GM19397 (cell line): ENCODE results near the gene ABCG1.

Source experiments
- ATAC-seq: cut with Tn5 transposase; IDR thresholded peaks from one replicate; pipeline ENCODE4 v1.9.1; 2021; ENCODE audit warnings: mild to moderate bottlenecking, moderate library complexity; ENCODE audit not compliant: unreplicated experiment

Gene ABCG1

DNA sequence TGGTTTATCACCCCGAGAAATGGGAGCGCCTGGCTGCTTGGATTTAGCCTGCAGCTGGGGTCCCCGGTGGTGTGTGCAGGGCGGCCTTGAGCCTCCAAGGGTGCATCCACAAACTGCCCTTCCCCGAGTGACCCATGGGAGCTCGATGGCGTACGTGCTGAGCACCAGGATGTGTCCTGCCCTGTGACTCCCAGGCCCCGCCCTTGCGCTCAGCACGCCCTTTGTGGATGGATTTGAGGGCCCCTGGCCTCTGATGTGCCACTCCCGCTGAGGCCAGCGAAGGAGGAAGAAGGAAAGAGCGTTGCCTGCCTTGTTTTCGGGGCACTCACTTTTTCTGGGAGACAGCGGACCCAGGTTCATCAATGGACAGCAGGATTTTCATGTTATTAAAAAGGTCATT, 98.0 kb downstream of the ABCG1 start:
- no peak for ATAC-seq

DNA sequence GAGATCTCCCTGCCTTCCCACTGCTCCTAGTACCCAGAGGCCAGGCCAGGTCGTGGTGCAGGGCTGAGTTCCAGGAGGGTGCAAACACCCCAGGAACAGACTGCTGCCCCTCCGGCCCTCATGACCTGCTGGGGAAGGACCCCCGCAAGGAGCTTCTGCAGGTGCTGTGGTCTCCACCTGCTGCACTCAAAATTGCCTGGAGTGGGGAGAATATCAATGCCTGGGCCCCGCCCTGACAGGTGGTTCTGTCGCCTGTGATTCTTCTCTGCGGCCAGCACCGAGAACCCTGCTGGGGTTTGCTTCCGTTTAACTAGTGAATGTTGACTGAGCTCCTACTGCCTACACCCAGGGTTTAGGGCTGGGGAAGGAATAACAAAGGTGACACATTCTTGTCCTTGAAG, 98.4 kb downstream of the ABCG1 start:
- ATAC-seq, result no peak

DNA sequence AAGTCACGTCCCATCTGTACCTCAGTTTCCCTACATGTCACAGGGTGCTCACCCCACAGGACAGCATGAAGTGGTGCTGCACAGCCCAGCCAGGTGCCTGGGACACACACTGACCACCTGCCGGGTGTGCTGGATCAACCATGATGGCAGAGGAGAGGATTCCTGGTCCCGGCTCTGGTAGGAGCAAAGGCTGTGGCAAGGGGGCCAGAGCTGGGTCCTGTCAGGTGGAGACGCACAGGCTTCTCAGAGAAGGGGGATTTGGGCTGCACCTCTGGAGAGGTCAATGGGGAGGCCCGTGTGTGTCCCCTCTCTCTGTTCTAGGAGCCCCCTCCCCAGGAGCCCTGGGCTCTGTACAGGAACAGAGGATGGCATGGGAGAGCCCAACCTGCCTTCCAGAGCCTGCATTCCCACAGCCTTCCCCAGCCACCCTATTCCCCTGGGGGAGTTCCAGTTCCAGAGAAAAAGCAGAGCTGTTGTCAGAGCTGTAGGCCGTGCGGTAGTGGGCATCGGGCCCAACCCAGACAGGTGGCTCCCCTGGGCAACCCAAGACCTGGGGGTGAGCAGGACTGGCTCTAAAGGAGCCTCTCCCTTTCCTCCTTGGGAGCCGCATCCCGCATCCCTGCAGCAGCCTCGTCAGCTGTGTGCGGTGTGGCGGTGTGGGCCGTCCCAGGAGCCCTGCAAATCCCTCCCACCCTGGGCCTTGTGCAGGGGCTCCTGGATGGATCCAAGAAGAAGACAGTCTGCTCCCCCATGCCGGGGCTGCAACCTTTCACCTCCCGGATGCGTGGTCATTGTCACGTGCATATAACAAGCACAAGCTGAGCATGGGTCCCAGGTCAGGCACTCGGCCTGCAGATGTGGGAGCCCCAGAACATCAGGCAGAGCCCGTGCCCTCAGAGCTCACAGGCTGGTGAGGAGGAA, 99.1 kb downstream of the ABCG1 start:
- ATAC-seq, result no peak

DNA sequence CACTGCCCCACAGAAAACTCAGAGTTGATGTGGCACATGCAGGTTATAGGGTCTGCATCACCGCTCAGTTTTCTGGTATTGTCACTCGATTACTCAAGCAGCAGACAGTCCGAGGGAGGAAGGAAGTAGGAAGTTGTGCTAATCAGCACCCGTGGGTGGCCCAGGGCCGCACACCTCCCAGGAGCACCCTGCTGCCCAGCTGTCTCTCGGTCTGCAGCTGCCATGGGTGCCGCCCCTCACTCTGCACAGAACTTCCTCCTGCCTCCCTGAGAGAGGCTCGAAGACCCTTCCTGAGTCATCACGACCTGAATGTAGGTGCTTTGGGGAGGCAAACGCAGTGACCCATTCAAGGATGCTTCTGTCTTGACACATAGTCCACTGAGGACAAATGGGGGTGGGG, 100.4 kb downstream of the ABCG1 start:
- no peak for ATAC-seq

DNA sequence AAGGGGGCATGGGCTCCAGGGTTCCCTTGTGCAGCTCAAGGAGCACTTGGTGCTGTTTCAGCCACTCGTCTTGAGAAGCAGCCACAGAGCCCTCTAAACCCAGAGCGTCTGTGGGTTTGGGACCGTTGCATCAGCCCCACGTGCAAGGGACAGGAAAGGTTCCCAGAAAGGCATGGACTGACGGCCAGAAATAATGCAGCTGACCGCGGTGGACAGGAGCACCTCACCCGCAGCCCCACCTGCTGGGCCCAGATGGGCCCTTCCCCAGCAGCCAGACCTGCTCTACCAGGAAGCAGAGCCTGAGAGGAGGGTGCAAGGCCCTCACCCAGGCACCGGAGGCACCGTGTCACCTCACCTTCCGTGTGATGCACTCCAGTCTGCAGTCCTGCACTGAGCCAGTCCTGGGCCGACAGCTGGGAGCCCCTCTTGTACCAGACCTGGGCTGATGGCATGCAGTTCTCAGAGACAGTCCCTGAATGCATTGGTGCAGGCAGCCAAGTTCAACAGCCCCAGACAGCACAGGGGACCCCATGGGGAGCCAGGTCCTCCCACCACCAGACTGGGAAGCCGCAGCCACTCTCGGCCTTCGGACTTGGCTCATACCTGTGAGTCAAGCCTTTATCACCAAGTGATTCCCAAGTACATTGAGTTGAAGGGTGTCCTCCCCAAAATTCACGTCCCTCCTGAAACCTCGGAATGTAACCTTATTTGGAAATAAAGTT, 101.1 kb downstream of the ABCG1 start:
- no peak for ATAC-seq

DNA sequence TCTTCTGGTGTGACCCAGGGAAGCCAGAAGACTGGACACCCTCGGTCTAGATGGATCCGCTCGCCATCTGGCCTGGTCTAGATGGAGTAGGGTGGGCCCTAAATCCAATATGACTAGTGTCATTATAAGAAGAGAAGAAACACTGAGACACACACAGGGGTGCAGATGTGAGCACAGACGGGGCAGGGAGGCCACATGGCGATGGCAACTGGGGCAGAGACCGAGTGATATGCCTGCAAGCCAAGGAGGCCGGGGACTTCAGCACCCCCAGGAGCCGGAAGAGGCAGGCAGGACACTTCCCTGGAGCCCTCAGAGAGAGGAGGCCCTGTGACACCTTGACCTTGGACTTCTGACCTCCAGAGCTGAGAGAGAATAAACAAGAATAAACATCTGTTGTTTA, 101.9 kb downstream of the ABCG1 start:
- no peak for ATAC-seq

DNA sequence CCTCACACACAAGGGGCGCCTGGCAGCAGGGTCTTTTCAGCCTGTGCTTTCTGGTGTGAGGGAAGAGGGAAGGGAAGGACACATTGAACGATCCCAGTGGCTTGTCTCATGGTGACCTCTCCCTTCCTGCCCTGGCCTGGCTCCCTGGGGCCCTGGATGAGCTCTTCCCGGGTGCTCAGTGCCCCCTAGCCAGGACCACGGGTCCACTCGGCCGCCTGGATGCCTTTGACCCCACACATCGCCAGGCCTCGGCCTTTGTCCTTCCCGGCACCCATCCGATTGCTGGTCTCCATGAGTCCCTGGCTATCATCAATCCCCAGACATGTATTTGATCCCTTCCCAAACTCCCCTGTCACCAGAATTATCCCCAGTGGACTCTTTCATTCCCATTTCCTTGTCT, 102.3 kb downstream of the ABCG1 start:
- ATAC-seq, result no peak

DNA sequence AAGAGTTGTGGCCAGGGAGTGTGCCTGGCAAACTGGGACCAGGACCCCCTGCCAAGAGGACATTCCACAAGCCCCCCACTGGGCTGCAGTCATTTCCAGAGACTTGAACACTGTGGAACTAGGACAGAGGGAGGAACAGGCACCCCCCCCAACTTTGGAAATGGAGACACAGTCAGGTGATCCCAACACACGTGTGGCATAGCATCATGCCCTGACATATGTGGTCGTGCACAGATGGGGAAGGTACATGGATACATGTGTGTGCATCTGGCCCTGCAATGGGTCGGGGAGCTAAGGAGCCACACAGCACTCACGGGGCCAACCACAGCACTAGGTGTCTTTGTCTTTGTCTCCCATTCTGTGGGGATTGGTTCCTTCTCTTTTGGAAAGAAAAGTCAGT, 102.9 kb downstream of the ABCG1 start:
- ATAC-seq, result no peak

DNA sequence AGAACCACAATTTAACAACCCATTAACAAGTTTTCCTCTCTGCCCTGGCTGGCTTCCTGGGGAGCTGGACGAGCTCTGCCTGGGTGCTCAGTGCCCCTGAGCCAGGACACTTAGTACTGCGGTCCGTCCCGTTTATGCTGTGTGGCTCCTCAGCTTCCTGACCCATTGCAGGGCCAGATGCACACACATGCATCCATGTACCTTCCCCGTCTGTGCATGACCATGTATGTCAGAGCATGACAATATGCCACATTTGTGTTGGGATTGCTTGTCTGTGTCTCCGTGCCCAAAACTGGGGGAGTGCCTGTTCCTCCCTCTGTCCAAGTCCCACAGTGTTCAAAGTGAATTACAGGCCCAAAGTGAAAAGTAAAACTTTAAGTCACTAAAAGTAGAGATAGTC, 106.0 kb downstream of the ABCG1 start:
- ATAC-seq, result no peak

DNA sequence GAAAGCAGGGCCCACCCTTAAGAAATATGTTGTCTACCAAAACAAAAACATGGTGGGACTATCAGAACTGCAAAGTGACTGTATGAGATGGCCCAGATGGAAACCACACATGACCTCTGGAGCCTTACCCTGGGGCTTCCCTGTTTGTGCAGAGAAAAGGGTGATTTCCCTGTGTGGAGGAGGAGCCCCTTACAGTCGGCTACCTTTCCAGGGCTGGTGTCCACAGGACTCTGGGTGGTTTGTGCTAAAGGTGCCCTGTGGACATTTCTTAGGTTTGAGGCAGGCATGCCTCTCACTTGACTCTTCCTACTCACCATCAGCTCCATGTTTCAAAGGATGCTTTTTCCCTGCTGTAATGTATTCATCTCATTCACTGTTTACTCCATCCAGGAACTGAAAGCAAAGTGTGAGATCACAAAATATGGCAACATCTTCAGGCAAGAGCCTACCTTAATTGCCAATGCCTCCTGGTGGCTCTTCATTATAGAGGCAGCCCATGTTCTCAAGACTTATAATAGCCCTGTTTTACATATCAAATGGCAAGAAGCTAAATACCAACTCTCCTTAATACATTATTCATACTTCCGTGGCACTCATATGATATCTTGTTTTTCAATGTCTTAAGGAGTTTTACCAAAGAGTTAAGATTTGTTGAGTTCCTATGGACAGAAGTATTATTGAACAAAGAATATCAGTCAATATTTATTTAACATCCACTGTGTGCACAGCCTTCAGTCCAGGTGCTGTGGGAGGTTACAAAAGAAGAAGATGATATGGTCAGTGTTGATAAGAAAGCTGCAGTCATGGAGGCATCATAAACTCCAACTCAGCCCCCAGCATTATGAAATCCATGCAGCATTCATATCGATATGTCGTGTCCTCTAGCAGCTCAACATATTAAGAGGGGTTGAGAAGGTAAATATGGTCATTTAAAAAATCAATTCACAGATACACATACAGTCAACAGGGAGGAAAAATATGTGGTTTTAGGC, 111.7 kb downstream of the ABCG1 start:
- no peak for ATAC-seq

DNA sequence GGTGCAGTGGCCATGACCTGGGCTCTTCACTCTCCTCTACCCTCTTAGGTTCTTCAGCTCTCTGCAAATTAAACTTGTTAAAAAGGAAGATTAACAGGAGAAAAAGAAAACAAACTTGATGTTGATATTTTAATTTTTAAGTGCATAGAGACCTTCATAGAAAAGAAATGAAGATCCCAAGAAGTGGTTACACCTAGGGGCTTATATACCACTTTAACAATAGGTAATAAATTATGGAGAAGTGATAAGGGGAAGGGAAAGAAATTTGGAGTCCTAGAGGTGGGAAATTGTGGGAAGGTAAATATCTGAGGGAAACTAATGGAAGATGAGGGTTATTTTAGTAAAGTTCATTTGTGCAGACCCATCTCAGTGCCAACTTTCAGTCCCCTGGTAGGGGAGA, 112.7 kb downstream of the ABCG1 start:
- ATAC-seq, result no peak

DNA sequence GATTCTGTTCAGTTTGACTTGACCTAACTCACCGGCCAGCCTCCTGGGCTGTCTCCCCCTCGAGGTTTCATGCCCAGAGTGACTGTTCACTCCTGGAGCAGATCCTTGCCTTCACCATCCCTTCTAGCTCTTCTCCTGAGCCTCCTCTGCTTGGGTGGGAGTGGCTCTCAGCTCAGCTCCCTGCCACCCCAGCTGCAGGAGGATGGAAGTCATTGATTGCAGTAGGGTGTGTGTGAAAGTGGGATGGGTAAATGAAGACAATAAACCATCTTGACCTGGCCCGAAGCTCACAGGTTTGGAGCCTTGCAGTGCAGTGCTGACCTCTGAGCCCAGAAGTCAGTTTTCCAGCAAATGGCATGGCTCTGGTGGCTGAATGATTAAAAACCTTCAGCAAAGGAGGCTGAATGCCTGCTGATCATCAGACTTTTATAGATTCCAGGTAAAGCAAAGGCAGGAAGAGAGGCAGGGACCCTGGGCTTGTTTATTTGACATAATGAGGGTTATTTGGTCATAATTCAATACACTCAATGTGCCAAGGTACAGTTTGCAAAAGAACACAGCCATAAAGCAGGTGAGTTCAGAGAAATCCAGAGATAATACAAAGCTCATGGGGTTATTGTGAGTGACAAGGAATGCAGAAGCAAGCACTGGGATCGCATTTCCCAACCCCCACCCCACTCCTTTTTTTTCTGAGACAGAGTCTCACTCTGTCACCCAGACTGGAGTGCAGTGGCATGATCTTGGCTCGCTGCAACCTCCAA, 113.8 kb downstream of the ABCG1 start:
- no peak for ATAC-seq

DNA sequence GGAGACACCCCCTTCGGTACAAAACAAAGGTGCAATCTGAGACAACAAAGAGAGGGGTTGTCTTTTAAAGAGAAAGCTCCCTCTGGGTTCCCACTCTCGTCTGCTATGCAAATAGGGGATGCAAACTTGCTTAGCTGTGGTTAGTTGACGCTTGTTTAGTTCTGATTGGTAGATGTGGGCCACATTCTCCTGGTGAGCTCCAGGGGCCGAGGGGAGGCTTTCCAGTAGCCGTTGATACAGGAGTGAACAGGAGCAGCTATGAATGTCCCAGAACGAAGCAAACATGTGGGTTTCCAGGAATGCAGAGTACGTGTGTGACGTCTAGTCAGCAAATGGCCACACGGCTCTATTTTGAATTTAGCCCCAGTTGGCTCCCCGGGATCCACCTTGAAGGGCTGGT, 117.1 kb downstream of the ABCG1 start:
- ATAC-seq, result no peak

DNA sequence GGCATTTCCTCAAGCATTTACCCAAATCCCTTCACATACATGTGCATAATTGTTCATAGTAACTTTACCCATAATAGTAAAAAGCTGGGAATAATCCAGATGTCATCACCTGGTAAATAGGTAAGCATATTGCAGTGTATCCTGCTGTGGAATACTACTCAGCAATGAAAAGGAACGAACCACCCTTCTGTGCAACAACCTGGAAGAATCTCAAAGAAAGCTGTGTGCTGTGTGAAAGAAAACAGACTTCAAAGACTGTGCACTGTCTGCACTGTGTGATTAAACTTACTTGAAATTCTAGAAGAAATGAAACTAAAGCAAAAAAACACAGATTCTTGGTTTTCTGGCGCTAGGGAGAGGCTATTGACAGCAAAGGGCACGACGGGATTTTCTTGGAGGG, 118.3 kb downstream of the ABCG1 start:
- no peak for ATAC-seq

DNA sequence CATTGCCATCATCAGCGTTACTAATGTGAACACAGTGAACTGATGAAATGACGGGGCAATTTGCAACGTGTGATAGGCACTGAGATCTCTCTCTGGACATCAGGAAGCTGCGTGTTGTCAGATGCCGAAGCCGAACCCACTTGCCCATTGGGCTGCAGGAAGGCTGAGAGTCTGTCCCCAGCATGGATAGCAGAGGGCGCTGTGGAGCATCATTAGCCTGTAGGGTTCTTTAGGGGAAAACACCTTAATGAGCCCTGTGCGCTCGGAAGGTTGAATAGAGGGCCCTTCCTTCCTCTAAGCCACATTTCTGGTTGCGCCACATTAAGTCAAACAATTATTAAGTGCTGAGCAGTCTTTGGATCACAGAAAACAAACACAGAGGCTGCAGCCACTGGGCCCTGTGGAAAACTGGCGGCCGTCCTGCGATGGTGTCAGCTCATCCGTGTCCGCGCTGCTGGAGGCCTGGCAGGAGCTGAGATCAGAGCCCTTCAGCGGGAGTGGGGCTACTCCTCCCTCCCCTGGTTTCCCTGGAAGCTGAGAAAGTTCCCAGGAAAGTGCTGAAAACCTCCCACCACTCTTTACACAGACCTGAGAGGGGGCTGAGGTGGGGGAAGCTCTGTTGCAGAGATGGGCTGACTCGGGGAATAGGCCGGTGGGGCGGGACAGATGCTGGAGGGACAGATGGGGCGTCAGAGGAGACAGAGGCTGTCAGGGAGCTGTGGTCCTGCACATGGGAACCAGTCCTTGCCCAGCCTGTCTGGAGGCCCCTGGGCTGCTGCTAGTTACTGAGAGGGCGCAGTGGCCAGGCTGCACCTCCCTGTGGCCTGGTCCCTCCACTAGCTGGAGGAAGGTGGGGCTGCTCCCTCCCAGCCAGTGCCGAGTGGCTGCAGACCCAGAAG, 119.1 kb downstream of the ABCG1 start:
- ATAC-seq, result no peak

DNA sequence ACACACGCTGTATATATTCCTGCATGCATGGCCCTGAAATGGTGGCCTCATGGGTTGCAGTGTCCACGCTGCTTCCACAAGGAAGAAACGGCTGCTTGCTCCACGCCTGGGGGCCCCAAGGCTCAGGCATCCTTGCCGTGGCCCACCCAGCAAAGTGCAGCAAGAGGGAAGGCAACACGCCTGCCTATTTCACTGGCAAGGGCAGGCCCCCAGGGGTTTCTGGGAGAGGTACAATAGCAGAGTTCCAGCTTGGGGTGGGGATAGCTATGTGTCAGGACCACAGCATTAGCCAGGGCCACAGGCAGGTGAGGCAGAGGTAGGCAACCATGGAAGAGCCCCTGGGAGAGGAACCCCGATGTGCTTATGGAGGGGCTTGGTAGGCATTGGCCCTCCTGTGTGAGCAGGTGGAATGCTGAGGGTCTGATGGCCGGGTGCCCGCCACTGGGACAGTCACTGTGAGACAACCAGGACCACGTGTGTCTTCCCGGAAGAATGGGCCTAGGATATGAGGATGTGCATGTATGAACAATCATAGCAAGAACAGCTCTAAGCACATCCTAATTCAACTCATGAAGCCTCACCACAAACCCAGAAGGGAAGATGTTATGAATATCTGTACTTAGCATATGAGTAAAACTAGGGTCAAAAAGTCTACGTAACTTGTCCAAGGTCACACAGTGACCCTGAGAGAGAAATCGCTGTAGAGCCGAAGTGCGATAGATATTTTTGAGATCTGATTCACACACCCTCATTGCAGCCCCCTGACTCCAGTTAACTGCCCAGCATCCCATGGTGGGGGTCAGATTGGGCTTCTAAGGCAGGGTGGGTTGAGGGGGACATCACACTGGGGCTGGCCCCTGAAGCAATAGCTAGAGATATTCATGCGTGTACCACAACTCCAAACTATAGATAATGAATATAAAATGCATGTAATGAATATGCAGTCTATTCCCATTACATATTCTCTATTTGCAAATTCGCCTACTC, 120.1 kb downstream of the ABCG1 start:
- ATAC-seq, result no peak

DNA sequence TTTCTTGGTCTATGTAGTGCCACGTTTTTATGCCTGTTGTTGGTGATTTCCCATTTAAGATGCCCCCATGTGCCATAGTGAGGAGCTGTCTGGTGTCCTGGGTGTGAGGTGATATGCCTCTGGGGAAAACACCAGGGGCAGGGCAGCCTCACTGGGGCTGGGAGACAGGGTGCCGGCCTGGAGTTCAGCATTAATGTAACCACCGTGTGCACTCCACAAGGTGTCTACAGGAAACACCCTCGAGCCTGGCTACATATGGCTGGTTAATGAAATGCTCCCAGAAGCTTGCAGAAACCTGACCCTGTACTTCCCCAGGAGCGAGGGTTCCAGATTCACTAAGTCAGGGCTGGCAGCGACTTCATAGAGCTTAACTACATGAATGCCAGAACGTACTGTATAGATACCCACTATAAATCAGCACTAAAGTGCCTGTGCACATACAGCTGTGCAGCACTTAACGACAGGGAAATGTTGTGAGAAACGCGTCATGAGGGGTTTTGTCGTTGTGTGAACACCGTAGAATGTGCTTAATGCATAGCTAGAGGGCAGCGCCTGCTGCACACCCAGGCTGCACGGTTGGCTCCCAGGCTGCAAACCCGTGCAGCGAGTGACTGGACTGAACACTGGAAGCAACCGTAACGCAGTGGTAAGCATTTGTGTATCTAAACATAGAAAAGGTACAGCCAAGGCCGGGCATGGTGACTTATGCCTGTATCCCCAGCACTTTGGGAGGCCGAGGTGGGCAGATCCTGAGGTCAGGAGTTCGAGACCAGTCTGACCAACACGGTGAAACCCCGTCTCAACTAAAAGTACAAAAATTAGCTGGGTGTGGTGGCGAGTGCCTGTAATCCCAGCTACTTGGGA, 121.5 kb downstream of the ABCG1 start:
- no peak for ATAC-seq
